GM10266 (cell line): ENCODE data around the gene NOSTRIN.

Experiments used
- DNase-seq: peaks from one replicate; pipeline ENCODE4 v3.0.0; 2012; ENCODE audit errors: extremely low spot score
- CTCF ChIP-seq: IDR thresholded peaks from 2 replicates; pipeline ENCODE4 v1.5.1; 2012; ENCODE audit warnings: mild to moderate bottlenecking, low read depth; ENCODE audit not compliant: control insufficient read depth, insufficient read depth; ENCODE audit errors: missing control alignments

NOSTRIN gene

GRCh38 chr2:168912466-168912865 is 110.0 kb downstream of the NOSTRIN start:
- TF ChIP-seq CTCF, result no peak
- no peak for DNase-seq

GRCh38 chr2:168912901-168913369 is 110.5 kb downstream of the NOSTRIN start:
- no peak for DNase-seq
- no peak for TF ChIP-seq CTCF

GRCh38 chr2:168913495-168913894 is 111.1 kb downstream of the NOSTRIN start:
- TF ChIP-seq CTCF, result no peak
- DNase-seq, result no peak
